ENCODE data around the gene GNAO1.

GNAO1 gene

DNA sequence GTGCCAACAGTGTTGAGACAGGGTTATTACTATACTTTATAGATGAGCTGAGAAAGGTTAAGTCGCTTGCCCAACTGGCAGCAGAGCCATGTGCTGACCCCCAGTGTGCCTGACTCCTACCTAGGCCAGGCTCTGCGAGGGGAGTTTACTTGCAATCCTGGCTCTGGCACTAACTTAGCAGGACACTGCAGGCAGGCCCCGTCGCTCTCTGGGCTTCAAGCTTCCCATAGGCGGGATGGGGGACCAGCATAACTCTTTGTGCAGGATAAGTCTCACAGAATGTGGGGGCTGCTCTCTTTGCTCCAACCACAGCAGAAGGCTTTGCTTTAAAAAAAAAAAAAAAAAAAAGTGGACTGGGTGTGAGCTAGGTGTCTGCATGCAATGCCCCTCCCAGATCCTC, 102.7 kb downstream of the GNAO1 start:
- no peak for DNase-seq (ENCODE audit: low read depth)
- no peak overlapping the region for H3K4me3 ChIP-seq (ENCODE audit: low read depth, low read length)
- TF ChIP-seq, protein P1, sequence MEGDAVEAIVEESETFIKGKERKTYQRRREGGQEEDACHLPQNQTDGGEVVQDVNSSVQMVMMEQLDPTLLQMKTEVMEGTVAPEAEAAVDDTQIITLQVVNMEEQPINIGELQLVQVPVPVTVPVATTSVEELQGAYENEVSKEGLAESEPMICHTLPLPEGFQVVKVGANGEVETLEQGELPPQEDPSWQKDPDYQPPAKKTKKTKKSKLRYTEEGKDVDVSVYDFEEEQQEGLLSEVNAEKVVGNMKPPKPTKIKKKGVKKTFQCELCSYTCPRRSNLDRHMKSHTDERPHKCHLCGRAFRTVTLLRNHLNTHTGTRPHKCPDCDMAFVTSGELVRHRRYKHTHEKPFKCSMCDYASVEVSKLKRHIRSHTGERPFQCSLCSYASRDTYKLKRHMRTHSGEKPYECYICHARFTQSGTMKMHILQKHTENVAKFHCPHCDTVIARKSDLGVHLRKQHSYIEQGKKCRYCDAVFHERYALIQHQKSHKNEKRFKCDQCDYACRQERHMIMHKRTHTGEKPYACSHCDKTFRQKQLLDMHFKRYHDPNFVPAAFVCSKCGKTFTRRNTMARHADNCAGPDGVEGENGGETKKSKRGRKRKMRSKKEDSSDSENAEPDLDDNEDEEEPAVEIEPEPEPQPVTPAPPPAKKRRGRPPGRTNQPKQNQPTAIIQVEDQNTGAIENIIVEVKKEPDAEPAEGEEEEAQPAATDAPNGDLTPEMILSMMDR (IDR thresholded peaks at IDR 0.05; ENCODE audit: low read depth, low read length, missing control alignments), result no peak

DNA sequence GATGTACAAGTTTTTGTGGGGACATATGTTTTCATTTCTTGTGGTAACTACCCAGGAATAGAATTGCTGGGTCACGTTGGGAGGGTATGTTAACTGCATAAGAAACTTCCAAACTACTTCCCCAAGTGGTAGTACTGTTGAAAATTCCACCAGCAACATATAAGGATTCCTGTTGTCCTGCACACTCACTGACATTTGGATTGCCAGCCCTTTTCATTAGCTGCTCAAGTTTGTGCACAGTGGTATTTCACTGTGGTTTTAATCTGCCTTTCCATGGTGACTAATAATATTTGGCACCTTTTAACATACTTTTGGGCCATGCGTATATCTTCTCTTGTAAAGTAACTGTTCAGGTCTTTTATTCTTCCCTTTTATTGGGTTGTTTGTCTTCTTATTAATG, 103.3 kb downstream of the GNAO1 start:
- TF ChIP-seq, protein P1 (IDR thresholded peaks at IDR 0.05; ENCODE audit: low read depth, low read length, missing control alignments), result no peak
- DNase-seq (ENCODE audit: low read depth), result no peak

DNA sequence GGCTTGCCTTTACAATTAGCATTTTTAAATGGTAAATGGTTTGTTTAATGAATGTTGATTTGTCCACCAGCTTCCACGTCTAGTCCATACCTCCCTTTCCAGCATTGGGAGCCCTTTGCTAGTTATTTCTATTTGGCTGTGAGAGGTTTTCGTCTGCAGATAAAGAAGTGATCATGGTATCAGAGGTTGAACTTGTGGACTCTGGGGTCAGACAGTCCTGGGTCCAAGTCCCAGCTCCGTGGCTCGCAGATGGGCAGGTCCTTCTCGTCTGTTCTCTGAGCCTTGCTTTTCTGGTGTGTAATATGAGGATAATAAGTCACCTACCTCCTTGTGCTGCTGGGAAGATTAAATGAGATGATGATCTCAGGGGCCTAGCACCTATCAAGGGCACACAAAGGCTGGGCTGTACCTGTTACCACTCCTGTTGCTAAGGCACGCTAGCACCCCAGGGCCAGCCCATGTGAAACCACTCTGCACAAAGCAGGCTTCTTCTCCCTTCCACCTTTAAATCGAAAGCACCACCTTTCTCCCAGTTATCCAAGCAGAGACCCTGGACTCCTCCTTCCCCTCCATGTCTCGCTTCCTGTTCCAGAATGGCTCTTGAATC, 103.9 kb downstream of the GNAO1 start:
- TF ChIP-seq, protein P1 (IDR thresholded peaks at IDR 0.05; ENCODE audit: low read depth, low read length, missing control alignments), result no peak
- DNase-seq (ENCODE audit: low read depth), result no peak
- no peak overlapping the region for H3K4me3 ChIP-seq (ENCODE audit: low read depth, low read length)

More for the DNA sequence above, 103.3 kb downstream of the GNAO1 start:
- H3K4me3 ChIP-seq (ENCODE audit: low read depth, low read length), result no peak overlapping the region

DNA sequence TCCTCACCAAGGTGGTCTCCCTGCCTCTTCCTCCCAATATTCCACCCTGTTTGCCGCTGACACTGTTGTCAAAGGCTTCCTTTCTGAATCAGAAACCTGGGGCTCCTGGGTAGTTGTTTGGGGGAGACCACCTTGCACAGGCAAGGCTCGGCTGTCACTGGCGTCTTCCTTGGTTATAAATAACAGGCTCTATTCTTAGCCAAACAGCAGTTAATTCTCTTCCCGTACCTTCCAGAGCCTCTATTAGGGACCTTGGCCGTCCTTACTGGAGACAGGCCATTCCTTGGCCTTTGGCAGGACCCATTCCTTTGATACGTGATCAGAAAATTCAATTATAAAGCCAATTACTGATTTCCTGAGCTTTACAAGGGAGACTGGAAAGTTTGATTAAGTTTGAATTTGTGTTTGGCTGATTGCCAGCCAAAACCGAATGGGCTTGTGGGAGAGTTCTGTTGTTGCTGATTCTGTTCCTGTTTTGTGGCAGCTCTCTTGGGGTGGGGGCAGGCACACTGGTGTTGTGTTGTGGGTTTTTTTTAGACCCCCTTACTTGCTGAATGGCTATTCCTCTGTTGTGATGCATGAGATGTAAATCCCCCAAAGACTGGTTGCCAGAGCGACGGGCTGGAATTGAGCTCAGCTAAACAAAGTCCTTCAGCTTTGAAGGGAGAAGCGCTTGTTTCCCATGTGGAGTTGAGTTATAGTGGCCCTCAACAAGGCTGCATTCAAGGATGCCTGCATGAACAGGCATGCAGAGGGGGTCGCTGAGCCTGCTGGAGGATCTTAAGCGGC, 104.6 kb downstream of the GNAO1 start:
- DNase-seq (ENCODE audit: low read depth), result no peak
- H3K4me3 ChIP-seq (ENCODE audit: low read depth, low read length), result no peak overlapping the region
- TF ChIP-seq, protein P1 (IDR thresholded peaks at IDR 0.05; ENCODE audit: low read depth, low read length, missing control alignments), result no peak

DNA sequence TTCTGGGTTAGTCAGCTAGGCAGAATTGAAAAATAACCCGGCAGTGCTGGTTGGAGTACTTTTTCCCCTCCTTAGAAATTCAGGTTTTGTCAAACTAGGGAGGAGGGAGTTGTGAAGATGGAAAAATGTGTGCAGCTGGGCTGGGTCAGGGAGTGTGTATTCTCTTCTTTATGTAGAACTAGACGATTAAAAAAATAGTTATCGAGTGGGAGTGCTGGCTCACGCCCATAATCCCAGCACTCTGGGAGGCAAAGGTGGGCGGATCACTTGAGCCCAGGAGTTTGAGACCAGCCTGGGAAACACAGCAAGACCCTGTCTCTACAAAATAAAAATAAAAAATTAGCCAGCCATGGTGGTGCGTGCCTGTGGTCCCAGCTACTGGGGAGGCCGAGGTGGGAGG, 106.4 kb downstream of the GNAO1 start:
- TF ChIP-seq, protein P1 (IDR thresholded peaks at IDR 0.05; ENCODE audit: low read depth, low read length, missing control alignments), result no peak
- H3K4me3 ChIP-seq (ENCODE audit: low read depth, low read length), result no peak overlapping the region
- no peak for DNase-seq (ENCODE audit: low read depth)

DNA sequence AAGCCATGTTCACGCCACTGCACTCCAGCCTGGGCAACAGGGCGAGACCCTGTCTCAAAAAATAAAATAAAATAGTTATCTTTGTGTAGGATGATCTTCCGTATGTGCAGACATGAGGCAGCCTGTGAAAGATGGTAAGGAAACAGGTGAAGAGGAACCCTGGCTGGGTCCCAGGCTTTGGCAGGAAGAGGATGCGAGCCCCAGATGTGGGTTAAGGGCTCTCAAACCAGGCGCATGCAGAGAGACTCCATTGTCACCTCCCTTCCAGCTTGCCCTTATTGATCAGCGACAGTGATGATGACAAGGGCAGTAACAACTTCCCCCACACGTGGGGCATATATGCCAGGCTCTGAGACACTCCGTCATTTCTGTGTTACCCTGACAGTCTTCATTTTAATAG, 106.8 kb downstream of the GNAO1 start:
- no peak for DNase-seq (ENCODE audit: low read depth)
- TF ChIP-seq, protein P1 (IDR thresholded peaks at IDR 0.05; ENCODE audit: low read depth, low read length, missing control alignments), result no peak
- no peak overlapping the region for H3K4me3 ChIP-seq (ENCODE audit: low read depth, low read length)

Data from GM12864 (cell line).